IPS-20b (cell line): ENCODE data around the gene A4GALT.

Source experiments
- H3K27ac ChIP-seq: one replicate; pipeline ENCODE4 v1.5.1; 2013; ENCODE audit warnings: low read length
- H3K27me3 ChIP-seq: 2 replicates; pipeline ENCODE4 v1.6.1; 2013; ENCODE audit warnings: mild to moderate bottlenecking, low read length, inconsistent platforms; ENCODE audit not compliant: insufficient read depth
- H3K36me3 ChIP-seq: 2 replicates; pipeline ENCODE4 v1.6.1; 2013; ENCODE audit warnings: low read depth, mild to moderate bottlenecking, inconsistent platforms, low read length, moderate library complexity; ENCODE audit not compliant: insufficient read depth
- H3K4me1 ChIP-seq: 2 replicates; pipeline ENCODE4 v1.6.1; 2013; ENCODE audit warnings: mild to moderate bottlenecking, control low read depth, inconsistent platforms, low read length, moderate library complexity; ENCODE audit not compliant: insufficient read depth
- H3K4me3 ChIP-seq: 2 replicates; pipeline ENCODE4 v1.5.1; 2013; ENCODE audit warnings: mild to moderate bottlenecking, low read length, inconsistent platforms
- H3K9ac ChIP-seq: 2 replicates; pipeline ENCODE4 v1.6.1; 2013; ENCODE audit warnings: low read depth, mild to moderate bottlenecking, inconsistent platforms, low read length, moderate library complexity
- H3K9me3 ChIP-seq: 2 replicates; pipeline ENCODE4 v1.6.1; 2013; ENCODE audit warnings: mild to moderate bottlenecking, low read depth, low read length, inconsistent platforms; ENCODE audit not compliant: insufficient read depth

The A4GALT gene

GRCh38 chr22:42642806-42643633 is 77.7 kb downstream of the A4GALT start:
- H3K4me3 ChIP-seq, result no peak overlapping the region
- H3K27me3 ChIP-seq, result no peaks in the 10 kb centered on the region
- H3K27ac ChIP-seq, result no peak overlapping the region
- peaks cover 6% of the 10 kb centered on the region for H3K4me1 ChIP-seq
- H3K9me3 ChIP-seq, result no peaks in the 10 kb centered on the region
- no peak overlapping the region for H3K9ac ChIP-seq
- H3K36me3 ChIP-seq, result no peaks in the 10 kb centered on the region
